Measurements from ENCODE around the gene GNB3.

Gene GNB3
- 1.1 to 1.7 reads per million in 2 donors for total RNA-seq

DNA sequence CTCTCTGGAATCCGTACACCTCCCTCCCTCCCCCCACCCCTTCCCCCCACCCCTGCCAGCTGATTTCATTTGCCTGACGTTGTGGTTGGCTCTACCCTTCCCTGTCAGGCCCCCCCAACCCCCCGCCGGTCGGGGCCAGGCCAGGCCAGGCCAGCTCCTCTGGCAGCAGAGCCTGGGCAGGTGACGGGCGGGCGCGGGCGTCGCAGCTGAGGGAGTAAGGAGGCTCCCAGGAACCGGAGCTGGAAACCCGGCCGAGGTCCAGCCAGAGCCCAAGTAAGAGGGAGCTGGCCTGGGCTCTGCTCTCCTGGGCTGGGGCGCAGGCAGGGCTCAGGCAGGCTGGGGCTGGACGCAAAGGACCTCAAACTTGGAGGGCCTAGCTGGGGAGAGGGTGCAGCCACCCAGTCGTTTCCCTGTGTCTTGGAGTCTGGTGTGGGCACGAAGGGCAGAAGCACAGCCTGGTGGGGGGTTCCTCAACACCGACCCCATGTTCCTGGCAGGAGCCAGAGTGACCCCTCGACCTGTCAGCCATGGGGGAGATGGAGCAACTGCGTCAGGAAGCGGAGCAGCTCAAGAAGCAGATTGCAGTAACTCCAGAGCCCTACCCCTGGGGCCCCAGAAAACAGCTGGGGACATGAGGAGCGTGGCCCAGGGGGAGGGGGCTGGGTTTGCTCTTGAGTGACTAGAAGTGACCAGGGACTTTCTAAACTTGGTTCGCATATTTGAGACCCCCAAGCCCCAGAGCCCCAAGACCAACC, at the start of gene GNB3:
Gene GNB3, plus strand, starts transcription at position 165 of the 755 bp plus-strand sequence. Its CDS starts 363 bp downstream, at position 528.
- DNase-seq, result no peak

DNA sequence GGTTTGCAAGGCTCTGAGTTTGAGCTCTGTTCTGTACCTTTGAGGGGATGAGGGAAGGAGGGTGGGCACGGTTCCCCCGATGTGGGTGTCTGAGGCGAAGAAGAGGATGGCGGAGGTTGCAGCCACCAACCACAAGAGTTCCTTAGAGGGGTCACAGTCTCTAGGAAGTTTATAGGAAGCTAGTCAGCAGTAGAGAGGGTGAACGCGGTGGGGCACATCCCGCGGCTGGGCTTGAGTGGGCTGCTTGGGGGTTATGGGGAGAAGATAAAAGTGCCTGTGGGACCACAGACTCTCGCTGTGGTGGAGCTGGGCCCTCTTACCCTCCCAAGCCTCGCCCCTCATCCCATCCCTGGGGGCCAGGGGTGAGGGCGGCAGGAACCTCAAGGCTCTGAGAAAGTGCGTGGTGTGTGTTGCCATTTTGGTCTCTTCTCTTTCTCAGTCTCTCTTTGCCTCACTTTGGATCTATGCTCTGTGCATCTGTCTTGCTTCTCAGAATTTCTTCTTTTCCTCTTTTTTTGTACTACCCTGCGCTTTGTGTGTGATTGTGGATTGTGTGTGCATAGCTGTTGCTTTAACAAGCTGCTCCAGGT, 48.7 kb upstream of the GNB3 start:
- DNase-seq, result no peak

DNA sequence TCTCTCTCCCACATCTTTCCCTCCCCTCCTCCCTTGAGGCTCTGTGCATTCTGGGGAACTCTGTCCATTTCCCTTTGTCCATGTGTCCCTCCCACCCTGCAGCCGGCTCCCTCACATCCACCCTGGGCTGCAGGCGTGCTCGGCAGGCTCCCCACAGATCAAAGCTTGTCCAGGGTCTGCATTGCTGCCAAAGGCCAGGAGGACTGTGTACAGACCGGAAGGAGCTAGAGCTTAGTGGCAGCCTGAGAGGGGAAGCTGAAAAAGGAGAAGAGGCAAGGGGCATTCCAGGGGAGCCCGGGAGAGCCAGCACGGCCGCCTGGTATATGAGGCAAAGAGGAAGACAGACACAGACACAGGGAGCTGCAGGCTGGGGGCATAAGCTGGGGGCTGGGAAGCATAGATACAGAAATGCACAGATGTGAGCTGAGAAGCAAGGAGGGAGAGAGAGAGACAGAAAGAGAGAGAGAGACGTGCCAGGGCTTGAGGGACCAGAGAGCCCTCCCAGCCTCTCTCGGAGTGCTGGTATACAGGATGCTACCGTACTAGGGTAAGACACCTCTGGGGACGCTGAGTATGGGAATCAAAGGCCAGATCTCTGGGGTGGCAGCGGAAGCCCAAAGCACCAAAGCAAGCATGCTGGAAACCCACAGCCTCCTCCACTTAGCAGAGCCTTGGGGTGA, 48.1 kb upstream of the GNB3 start:
- no peak for DNase-seq

DNA sequence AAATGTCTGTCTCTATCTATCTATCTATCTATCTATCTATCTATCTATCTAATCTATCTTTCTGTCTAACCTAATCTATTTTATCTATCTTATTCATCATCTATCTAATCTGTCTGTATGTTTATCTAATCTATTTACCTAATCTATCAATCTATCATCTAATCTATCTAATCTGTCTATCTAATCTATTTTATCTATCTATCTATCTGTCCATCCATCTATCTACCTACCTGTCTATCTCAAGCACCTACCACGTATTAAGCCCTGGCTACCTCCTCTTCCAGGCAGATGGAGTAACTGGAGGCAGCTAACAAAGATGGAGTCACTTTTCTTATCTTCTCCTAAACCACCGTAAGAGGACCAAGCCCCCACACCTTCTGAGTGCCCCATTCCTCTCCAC, 45.6 kb upstream of the GNB3 start:
- no peak for DNase-seq

DNA sequence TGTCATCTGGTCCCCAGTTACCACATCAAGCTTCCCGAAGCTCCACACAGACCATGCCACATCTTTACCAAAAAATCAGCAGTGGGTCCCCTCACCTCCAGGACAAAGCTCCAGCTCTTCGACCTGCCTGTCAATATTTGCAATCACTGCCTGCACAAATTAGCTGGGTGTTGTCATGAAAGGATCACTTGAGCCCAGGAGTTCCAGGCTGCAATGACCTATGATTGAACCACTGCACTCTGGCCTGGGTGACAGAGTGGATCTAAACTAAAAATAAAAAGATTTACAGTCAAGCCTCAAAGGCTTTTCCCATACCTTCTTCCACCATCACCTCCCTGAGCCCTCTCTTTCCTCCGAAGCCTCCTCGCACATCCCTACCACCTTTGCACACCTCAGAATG, 44.1 kb upstream of the GNB3 start:
- DNase-seq, result no peak

DNA sequence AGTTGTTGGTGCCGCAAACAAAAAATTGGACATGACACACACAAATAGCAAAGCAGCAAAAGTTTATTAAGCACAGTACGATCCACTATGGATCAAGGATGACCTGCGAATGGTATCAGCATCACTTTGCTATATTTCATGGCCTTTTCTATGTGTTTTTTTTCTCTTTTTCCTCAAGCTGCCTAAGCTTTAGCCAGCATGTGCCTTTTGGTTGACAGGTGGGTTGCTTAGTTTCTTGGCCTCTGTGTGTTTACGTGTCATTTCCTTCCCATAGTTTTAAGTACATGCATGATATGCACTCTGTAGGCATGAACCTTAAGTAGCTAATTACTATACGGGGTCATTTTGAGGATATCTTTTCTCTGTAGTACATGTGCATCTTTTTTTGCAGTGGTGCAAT, 41.6 kb upstream of the GNB3 start:
- DNase-seq, result no peak

DNA sequence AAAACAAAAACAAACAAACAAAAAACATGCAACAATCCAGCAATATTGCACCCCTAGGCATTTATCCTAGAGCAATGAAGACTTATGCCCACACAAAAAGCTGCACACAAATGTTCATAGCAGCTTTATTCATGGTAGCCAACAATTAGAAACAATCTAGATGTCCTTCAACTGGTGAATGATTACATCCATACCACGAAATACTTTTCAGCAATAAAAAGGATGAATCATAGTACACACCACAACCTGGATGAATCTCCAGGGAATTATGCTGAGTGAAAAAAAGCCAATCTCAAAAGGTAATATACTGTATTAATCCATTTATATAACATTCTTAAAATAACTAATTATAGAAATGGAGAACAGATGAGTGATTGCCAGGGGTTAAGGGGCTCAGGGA, 33.6 kb upstream of the GNB3 start:
- no peak for DNase-seq

DNA sequence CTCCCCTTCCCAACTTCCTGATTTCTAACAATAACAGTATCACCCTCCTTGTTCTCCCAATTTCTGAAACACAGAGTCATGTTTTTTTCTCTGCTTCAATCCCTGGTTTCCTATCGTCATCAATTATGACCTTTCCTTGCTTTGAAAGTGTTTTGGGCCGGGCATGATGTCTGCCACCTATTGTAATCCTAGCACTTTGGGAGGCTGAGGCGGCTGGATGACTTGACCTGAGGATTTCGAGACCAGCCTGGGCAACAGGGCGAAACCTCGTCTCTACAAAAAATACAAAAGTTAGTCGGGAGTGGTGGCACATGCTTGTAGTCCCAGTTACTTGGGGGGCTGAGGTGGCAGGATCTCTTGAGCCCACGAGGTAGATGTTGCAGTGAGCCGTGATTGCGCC, 31.7 kb upstream of the GNB3 start:
- no peak for DNase-seq

DNA sequence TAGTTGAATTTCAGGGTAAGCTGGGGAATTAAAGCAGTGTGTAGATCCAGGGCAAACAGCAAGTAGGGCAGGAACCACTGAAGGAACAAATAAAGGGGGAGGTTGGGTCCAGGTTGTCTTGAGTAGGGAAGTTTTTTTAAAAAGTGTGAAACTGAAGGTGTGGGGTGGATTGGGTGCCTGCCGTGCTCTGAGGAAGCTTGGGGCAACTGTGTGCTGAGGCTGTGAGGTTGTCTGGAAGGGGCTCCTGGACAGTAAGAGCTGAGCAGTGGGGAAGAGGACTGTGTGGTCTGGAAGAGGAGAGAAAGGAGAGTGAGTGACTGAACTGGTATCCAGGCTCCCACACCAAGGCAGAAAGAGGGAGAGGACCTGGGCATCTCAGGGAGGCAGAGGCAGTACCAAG, 30.0 kb upstream of the GNB3 start:
- no peak for DNase-seq

DNA sequence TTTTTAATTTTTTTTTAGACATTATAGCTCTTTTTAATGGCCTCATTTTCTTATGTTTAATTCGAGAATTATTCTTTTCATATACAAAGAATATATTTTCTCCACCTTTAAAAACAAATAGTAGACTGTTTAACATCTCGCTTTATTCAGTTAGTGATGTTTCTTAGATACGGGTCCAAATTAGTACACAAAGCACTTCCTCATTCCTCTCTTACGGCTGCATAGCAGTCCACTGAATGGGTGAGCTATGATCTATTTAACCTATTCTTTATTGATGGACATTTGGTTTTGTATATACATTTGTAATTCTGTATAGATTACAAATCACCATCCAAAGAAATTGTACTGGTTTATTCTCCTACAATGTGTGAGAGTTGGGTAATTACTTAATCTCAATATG, 27.4 kb upstream of the GNB3 start:
- no peak for DNase-seq

DNA sequence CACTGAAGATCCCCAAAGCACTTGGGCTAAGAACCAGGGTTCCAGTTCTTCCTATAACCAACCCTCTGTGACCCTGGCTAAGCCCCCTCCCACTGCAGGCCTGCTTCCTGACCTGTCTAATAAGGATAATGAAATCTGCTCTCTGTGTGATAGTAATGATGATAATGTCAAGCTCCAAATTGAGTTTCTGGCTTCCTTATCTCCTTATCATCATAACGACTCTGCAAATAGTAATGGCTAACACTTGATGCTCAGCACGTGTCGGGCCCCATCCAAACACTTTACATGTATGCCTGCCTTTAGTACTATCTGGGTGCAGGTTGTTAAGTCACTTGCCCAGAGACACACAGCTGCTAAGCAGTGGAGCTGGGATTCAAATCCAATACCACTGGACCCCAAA, 24.1 kb upstream of the GNB3 start:
- no peak for DNase-seq

DNA sequence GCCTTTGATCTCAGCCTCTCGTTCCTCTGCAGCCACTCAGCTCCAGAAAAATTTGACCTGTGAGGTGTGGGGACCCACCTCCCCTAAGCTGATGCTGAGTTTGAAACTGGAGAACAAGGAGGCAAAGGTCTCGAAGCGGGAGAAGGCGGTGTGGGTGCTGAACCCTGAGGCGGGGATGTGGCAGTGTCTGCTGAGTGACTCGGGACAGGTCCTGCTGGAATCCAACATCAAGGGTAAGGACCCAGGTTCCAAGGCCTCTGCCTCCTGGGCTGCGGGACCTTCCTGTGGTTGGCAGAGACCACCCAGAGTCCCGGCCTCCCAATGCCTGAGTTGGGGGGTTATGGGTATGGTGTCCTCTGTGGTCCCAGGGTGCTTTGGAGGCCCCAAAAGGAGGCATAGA, 23.6 kb upstream of the GNB3 start:
- DNase-seq, result no peak

DNA sequence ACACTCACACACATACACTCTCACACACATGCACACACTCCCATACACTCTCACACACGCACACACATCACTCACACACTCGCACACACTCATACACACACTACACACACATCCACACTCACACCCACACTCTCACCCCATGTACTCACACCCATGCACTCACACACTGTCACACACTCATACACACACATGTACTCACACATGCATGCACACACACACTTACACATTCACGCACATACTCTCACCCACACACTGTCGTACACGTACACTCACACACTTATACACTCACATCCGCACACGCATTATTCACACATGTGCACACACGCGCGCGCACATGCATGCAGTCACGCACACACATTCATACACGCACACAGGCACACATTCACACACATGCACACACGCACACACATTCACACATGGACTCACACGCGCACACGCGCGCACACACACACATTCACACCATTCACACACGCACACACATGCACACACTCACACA, 23.0 kb upstream of the GNB3 start:
- no peak for DNase-seq

DNA sequence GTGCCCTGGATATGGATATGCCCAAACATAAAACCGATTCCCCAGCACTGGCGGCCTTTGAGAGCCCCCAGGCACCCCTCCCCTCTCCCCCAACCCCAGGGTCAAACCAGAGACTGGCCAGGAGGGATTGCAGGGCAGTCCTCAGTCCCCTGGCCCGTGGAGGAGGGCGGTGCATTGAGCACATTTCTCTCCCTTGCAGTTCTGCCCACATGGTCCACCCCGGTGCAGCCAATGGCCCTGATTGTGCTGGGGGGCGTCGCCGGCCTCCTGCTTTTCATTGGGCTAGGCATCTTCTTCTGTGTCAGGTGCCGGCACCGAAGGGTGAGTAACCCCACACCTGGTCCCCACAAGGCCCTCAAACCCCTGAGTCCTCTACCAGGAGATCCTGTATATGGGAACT, 22.5 kb upstream of the GNB3 start:
- DNase-seq, result no peak

DNA sequence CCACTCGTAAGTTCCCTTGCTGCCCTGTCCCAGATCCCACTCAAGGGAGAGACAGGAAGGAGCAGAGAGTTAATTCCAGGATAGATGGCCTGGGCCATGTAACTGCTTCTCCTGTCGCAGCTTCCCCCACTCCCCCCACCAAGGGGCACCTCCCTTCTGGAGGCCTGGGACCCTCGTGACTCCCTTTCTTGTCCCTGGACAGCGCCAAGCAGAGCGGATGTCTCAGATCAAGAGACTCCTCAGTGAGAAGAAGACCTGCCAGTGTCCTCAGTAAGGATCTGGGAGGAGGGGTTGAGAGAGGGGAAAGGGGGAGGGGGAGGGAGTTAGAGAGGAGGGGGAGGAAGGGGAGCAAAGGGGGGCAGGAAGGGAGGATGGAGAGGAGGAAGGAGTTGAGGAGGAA, 22.1 kb upstream of the GNB3 start:
- no peak for DNase-seq

DNA sequence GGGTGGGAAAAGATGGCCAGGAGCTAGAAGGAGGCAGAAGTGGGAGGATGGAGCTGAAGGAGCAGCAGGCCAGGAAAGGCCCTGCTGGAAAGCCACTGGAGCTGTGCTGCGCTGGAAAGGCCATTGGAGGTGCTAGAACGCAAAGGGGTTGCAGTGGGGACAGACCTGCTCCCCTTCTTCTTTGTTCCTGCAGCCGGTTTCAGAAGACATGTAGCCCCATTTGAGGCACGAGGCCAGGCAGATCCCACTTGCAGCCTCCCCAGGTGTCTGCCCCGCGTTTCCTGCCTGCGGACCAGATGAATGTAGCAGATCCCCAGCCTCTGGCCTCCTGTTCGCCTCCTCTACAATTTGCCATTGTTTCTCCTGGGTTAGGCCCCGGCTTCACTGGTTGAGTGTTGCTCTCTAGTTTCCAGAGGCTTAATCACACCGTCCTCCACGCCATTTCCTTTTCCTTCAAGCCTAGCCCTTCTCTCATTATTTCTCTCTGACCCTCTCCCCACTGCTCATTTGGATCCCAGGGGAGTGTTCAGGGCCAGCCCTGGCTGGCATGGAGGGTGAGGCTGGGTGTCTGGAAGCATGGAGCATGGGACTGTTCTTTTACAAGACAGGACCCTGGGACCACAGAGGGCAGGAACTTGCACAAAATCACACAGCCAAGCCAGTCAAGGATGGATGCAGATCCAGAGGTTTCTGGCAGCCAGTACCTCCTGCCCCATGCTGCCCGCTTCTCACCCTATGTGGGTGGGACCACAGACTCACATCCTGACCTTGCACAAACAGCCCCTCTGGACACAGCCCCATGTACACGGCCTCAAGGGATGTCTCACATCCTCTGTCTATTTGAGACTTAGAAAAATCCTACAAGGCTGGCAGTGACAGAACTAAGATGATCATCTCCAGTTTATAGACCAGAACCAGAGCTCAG, 21.4 kb upstream of the GNB3 start:
- DNase-seq, result no peak

DNA sequence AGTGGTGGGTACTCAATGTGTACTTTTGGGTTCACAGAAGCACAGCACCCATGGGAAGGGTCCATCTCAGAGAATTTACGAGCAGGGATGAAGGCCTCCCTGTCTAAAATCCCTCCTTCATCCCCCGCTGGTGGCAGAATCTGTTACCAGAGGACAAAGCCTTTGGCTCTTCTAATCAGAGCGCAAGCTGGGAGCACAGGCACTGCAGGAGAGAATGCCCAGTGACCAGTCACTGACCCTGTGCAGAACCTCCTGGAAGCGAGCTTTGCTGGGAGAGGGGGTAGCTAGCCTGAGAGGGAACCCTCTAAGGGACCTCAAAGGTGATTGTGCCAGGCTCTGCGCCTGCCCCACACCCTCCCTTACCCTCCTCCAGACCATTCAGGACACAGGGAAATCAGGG, 20.6 kb upstream of the GNB3 start:
- no peak for DNase-seq

DNA sequence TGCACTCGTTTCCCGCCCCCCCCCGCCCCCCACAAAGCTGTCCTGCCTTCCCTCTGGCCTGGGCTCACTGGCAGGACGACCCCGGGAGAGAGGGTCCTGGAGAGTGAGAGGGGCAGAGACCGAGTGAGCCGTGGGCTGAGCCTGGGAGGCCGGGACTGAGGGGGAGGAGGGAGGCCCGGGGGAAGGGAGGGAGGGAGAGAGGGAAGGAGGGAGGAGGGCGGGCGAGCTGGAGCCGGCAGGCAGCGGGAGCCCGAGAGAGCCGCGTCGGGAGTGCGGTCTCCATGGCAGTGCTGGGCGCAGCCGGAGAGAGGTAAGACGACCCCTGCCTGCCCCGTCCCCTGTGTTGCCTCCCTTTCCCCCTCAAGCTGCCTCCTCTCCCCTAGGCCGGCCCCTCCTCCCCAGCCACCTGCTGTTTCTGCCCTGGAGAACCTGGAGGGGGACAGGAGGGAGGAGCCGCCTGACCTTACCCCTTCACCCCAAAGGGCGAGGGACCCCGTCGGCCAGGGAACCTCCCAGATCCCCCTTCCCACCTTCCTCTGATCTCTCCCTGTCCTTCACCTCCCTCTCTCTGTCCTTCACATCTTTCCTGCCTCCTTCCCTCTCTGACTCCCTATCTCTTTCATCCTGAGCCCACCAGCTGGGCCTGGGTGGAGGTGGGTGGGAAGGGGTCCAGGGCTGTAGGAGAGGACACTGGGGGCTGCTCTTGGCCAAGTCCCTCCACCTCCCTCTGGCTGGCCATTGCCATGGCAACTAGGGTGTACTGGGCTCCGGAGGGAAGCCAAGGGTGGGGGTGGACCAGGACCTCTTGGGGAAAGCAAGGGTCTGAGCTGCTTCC, 18.9 kb upstream of the GNB3 start, which contains the start of gene GPR162:
Gene GPR162, plus strand, starts transcription at position 231 of the 835 bp plus-strand sequence. CDS start 2,078 bp downstream, outside the sequence.
- no peak for DNase-seq

DNA sequence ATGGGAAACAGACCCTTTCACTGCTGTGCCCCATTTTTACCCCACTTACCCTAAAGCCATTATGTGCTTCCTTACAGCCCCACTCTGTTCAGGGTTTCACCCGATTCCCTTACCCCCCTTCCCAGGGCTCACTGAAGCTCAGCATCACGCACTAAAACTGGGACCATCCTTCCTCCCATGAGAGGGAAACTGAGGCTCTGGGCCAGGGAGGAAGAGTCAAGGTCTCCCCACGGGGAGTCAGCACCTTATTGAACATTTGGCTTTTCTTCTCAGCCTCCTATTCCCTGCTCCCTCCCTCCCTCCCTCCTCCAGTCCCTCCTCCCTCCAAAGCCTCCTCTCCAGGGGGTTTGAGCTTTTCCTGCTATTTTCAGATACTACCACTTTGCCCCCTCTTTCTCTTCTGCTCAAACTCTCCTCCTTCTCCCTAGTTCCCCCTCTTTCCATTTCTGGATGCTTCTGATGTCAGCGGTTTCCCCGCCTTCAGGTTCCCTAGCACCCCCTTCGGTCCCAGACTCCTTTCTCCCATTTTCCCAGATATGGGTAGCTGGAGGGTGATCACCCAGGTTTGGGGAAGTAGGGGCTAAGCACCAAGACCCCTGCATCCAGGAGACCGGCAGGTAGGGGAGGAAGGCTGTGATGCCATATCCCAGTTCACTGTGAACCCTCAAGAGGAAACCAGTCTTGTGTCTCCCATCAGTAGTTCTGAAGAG, 18.1 kb upstream of the GNB3 start:
- no peak for DNase-seq

DNA sequence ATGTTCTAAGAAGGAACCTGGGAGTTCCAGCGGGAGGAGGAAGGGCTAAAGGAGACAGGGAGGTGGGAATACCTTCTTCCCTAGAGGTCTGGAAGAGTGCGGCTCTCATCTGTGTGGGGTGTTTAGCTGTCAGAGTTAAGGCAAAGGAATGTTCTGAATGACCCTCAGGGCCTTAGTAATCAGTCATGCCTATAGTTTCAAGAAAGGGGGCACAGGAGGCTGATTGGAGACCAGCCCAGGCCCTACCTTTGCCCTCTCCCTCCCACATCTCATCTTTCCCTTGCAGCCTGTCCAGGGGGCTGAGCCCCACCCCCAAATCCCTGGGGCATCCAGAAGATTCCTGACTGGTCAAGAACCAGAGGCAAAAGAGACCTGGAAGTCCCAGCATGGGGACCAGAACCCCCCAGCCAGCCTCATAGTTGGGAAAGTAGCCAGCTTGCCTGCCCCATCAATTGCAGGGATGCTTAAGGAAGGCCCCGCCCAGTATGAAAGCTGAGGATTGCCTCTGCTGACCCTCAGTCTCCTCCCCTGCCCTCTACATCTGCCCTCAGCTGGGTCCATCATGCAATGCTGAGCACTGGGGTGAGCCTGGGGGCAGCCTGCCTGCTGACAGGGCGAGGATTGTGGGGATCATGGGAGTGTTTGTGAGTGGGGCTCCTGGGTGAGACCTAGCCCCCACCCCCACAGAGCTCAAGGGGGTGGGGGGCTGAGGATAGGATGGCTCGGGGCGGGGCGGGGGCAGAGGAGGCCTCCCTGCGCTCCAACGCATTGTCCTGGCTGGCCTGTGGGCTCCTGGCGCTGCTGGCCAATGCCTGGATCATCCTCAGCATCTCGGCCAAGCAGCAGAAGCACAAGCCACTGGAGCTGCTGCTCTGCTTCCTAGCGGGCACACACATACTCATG, 17.3 kb upstream of the GNB3 start:
- DNase-seq, result no peak

Measured in T-helper 9 cell (primary cell).